ENCODE measurements around the gene NEUROD6. TPM values are rescaled to one million over a fixed set of nuclear protein-coding genes. Genes with fewer than 3 reads are reported as not detected.
A peak's percentile ranks its signal among the peaks of the same experiment; 100 is the strongest.

The NEUROD6 gene
- total RNA-seq (not detected), polyA plus RNA-seq (ENCODE audit: insufficient read depth, low read depth, low replicate concordance) (not detected)
- long read RNA-seq, donor 1, result 0 reads
- long read RNA-seq, donor 2, result 0 reads

DNA sequence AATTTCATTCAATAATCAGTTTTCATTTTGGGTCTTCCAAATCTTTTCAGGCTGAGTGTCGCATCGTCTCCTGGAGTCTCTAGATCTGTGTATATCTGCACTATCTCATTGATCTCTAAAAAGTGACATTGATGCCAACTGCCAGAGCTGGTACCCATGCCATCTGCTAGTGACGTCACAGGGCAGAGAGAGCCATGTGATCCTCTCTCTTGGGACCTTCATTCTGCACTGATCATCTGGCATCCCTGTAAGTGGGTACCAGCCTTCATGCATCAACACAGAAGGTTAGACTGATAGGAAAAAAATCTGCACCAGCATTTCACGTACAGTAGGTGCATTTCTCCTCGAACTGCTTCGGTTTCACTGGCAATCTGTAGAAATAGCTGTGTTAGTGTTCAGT is at the start of gene NEUROD6:
NEUROD6 (minus strand) TSS at position 124 of the 400 bp plus-strand sequence. CDS start 1,458 bp downstream, outside the sequence.
- H3K9me3 ChIP-seq, result no peaks in the 10 kb centered on the region
- H3K36me3 ChIP-seq (ENCODE audit: low read depth, missing control alignments), result no peaks in the 10 kb centered on the region
- 84 to 85% methylated on average over 6 of the region's 6 CpGs for WGBS, 2 donors
- no peak within 1 kb of the TSS for H3K27ac ChIP-seq
- H3K4me1 ChIP-seq, result peaks cover 4% of the 10 kb centered on the region
- no peaks in the 10 kb centered on the region for H3K27me3 ChIP-seq
- H3K4me3 ChIP-seq, result no peak within 1 kb of the TSS
- DNase-seq, result no peak
- intact Hi-C loops (cut with DNase I; ENCODE audit: low total_unique reads), result no loop called here
- no peak for TF ChIP-seq POLR2A (IDR thresholded peaks at IDR 0.05)
- TF ChIP-seq, protein P1, sequence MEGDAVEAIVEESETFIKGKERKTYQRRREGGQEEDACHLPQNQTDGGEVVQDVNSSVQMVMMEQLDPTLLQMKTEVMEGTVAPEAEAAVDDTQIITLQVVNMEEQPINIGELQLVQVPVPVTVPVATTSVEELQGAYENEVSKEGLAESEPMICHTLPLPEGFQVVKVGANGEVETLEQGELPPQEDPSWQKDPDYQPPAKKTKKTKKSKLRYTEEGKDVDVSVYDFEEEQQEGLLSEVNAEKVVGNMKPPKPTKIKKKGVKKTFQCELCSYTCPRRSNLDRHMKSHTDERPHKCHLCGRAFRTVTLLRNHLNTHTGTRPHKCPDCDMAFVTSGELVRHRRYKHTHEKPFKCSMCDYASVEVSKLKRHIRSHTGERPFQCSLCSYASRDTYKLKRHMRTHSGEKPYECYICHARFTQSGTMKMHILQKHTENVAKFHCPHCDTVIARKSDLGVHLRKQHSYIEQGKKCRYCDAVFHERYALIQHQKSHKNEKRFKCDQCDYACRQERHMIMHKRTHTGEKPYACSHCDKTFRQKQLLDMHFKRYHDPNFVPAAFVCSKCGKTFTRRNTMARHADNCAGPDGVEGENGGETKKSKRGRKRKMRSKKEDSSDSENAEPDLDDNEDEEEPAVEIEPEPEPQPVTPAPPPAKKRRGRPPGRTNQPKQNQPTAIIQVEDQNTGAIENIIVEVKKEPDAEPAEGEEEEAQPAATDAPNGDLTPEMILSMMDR (IDR thresholded peaks at IDR 0.05), result no peak

DNA sequence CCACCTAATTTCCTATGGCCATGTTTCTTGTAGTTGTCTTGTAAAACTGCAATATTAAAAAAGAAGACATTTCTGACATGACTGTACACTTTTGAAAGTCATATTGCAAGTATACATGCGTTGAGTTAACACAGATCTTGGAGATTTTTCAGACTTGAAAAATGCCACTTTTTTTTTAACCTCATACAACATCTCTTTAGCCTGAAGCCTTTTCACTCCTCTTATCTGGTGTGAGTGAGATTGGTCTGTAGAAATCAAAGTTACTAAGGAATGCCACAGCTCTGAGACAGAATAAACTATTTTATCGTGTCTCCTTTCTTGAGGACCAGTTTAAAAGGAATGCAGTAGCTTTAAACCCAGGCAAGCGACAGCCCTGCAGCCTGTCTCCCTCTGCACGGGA is 43.9 kb upstream of the NEUROD6 start:
- Histone ChIP-seq H3K4me1 (no peaks in the 10 kb centered on the region), H3K9me3 (no peaks in the 10 kb centered on the region), H3K27me3 (no peaks in the 10 kb centered on the region), H3K27ac (no peak overlapping the region), H3K36me3 (ENCODE audit: low read depth, missing control alignments) (no peaks in the 10 kb centered on the region), H3K4me3 (no peak overlapping the region)
- intact Hi-C loops (cut with DNase I; ENCODE audit: low total_unique reads), result no loop called here
- TF ChIP-seq POLR2A (IDR thresholded peaks at IDR 0.05), result no peak
- TF ChIP-seq, protein P1 (IDR thresholded peaks at IDR 0.05), result no peak
- WGBS, 2 donors, result 52 to 69% methylated on average over 4 of the region's 4 CpGs
- no peak for DNase-seq

GRCh38 chr7:31382722-31383121 is 42.2 kb upstream of the NEUROD6 start:
- Histone ChIP-seq H3K4me1 (no peaks in the 10 kb centered on the region), H3K27ac (no peak overlapping the region), H3K4me3 (no peak overlapping the region), H3K36me3 (ENCODE audit: low read depth, missing control alignments) (no peaks in the 10 kb centered on the region), H3K9me3 (no peaks in the 10 kb centered on the region), H3K27me3 (no peaks in the 10 kb centered on the region)
- WGBS, 2 donors, result 85 to 86% methylated on average over 2 of the region's 2 CpGs
- intact Hi-C loops (cut with DNase I; ENCODE audit: low total_unique reads), result no loop called here
- DNase-seq, result no peak
- no peak for TF ChIP-seq POLR2A (IDR thresholded peaks at IDR 0.05)
- TF ChIP-seq, protein P1 (IDR thresholded peaks at IDR 0.05), result no peak

DNA sequence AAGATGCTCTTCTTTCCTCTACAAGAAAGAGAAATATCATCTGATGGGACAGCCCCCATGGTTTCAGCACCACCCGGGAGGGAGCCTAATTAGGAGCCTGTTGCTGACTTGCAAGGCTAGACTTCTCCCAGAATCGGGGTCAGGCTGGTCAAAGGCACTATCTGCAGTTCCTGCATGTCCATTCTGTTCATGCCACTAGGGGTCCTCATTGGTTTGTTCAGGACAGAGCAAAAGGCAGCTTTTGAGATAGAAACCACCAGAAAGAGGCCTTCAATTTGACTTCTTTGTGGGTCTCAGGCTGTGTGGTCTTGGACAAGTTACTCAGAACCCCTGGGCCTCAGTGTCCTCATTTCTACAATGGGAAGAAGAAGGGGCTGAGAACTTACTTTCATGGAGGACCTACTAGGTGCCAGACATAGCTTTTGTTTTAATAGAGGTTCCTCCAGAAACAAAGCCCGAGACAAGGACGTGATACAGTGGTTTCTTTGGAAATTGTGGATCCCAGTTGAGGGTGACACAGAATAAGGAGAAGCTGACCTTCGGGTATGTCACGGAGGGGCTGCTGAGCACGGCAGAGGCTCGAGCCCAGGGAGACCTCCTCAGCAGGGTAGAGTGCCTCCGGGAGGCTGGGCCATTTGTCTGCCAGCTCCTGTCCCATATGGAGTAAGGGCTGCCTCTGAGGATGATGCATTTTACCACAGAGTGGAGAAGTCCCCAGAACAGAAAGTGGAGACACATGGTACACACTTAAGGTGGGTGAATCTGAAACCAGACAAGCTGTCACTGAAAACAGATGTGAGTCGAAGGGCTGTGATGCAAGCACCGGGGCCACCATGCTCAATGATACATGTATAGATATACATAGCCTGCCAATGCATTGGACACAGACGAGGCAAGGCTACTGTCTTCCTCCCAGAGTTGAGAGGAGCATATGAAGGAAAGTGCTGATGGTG is 33.1 kb upstream of the NEUROD6 start:
- no peaks in the 10 kb centered on the region for H3K9me3 ChIP-seq
- H3K4me3 ChIP-seq, result no peak overlapping the region
- WGBS, 2 donors, result 80 to 85% methylated on average over 12 of the region's 12 CpGs
- no peak overlapping the region for H3K27ac ChIP-seq
- no peak for TF ChIP-seq POLR2A (IDR thresholded peaks at IDR 0.05)
- TF ChIP-seq, protein P1 (IDR thresholded peaks at IDR 0.05), result peak in 2 of 3 experiments; percentile 40 to 57
- H3K36me3 ChIP-seq (ENCODE audit: low read depth, missing control alignments), result no peaks in the 10 kb centered on the region
- intact Hi-C loops (cut with DNase I; ENCODE audit: low total_unique reads), result no loop called here
- H3K27me3 ChIP-seq, result no peaks in the 10 kb centered on the region
- peak; percentile 64 for DNase-seq
- H3K4me1 ChIP-seq, result no peaks in the 10 kb centered on the region

Data from testis (tissue), 5 donors.